ACC112 (cell line): ENCODE data around the gene CDK5R1.
"Not testable (repeated sequence)": the region's sequence is repeated elsewhere in the genome, so short reads cannot be mapped to it uniquely, and the experiment has no call there.

Source experiments
- H2AFZ ChIP-seq: fragments of 200-600 bp; sonication (generic); one replicate; pipeline ENCODE4 v1.6.0; 2017; ENCODE audit warnings: antibody characterized with exemption, low read length; ENCODE audit not compliant: unreplicated experiment
- H3K27ac ChIP-seq: fragments of 200-600 bp; sonication (generic); 2 replicates; pipeline ENCODE4 v1.5.1; 2014; ENCODE audit warnings: low read depth, mild to moderate bottlenecking, antibody characterized with exemption, low read length, moderate library complexity
- H3K27me3 ChIP-seq: fragments of 200-600 bp; sonication (generic); 2 replicates; pipeline ENCODE4 v1.6.1; 2014; ENCODE audit warnings: mild to moderate bottlenecking, antibody characterized with exemption, low read length, moderate library complexity, mixed read lengths; ENCODE audit not compliant: insufficient read depth
- H3K36me3 ChIP-seq: fragments of 200-600 bp; sonication (generic); 2 replicates; pipeline ENCODE4 v1.6.1; 2016; ENCODE audit warnings: mild to moderate bottlenecking, antibody characterized with exemption, low read length, moderate library complexity, mixed read lengths; ENCODE audit not compliant: insufficient read depth
- H3K4me1 ChIP-seq: fragments of 200-600 bp; sonication (generic); one replicate; pipeline ENCODE4 v1.6.1; 2016; ENCODE audit warnings: low read length, mixed read lengths; ENCODE audit not compliant: insufficient read depth, unreplicated experiment, control insufficient read depth
- H3K4me3 ChIP-seq: fragments of 200-600 bp; sonication (generic); 2 replicates; pipeline ENCODE4 v1.5.1; 2014; ENCODE audit warnings: mild to moderate bottlenecking, low read depth, low read length
- H3K79me2 ChIP-seq: fragments of 200-600 bp; sonication (generic); one replicate; pipeline ENCODE4 v1.6.0; 2016; ENCODE audit warnings: low read length; ENCODE audit not compliant: control insufficient read depth, unreplicated experiment, insufficient read depth

CDK5R1 gene

DNA sequence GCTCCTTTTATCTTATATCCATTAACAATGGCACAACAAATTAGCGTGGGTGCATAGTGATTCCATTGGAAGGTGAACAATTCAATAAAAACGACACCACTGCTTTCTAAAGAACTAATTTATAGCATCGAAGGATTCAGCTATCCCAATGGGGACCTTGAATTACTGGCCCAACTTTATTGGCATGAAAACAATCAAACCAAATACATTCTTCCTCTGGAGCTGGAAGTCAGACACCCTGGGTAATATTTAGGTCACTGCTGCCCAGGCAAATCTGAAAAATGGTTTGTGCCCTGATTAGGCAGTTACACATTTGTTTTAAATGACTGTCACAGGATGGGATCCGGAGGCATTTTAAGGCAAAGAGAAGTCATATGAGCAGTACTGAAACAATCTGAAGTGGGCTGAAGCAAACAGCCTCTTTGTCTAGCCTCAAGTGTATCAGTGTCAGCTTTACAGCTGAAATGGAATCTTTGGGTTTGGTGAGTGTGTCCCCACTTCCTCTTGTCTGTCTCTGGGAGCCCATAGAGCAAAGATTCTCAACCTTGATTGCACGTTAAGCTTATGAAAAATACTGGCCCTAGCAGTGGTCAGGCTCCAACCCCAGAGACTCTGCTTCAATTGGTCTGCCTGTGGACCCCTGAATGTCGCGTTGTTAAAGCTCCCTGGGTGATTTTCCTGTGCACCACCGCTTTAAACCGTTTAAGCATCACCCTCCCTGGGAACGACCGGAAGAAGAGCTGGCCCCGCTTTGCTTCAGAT lies 30.3 kb downstream of the CDK5R1 start:
- Histone ChIP-seq H3K27ac (no peak overlapping the region), H3K36me3 (no peaks in the 10 kb centered on the region), H2AFZ (no peak overlapping the region), H3K4me1 (peaks cover 3% of the 10 kb centered on the region), H3K79me2 (no peaks in the 10 kb centered on the region), H3K27me3 (no peaks in the 10 kb centered on the region), H3K4me3 (no peak overlapping the region)

DNA sequence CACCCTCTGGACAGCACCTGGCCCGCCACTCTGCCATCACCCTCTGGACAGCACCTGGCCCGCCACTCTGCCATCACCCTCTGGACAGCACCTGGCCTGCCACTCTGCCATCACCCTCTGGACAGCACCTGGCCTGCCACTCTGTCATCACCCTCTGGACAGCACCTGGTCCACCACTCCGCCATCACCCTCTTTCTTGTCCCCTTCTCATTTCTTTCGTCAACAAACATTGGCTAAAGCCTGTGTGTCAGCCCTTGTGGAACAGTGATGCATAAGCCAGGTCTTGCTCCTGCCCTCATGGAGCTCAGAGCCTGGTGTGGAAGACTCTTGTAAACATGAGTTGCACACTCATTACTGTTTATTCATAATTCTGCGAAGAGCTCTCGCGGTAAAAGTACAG lies 31.2 kb downstream of the CDK5R1 start:
- Histone ChIP-seq H3K27ac (no peak overlapping the region), H2AFZ (no peak overlapping the region), H3K27me3 (no peaks in the 10 kb centered on the region), H3K79me2 (no peaks in the 10 kb centered on the region), H3K36me3 (no peaks in the 10 kb centered on the region), H3K4me3 (no peak overlapping the region), H3K4me1 (peaks cover 3% of the 10 kb centered on the region)

DNA sequence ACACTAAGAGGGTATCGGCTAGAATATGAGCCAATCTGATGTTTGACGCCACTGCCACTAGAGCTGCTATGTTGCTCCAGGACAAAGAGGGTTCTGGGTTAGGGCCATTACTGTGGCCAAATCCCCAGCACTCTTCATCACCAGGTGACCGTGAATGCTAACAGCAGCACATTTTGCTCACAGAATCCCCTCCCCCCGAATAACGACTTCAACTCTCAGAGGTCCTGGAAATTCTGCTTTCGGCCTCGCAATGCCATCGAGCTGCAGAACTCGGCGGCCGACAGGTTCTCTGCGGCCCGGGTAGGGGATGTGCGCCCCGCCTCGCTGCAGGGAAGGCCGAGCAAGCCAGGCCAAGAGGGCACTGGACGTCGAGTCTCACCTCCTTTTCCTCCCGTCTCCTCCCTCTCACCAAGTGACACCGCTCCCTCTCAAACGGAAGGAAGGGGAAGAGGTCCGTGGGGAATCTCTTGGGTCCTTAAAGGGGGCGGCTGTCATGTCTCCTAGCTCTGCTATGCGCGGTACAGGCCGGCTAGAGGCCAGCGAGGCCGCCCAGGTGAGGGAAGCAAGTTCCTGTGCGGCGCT lies 31.9 kb downstream of the CDK5R1 start:
- peak overlapping the region; percentile 56 for H2AFZ ChIP-seq

GRCh38 chr17:32519228-32520103 lies 32.7 kb downstream of the CDK5R1 start:
- H3K4me3 ChIP-seq, result peak overlapping the region; percentile 70
- no peaks in the 10 kb centered on the region for H3K27me3 ChIP-seq
- H3K4me1 ChIP-seq, result peaks cover 3% of the 10 kb centered on the region
- H3K27ac ChIP-seq, result no peak overlapping the region
- H2AFZ ChIP-seq, result peak overlapping the region; percentile 84
- H3K79me2 ChIP-seq, result no peaks in the 10 kb centered on the region
- H3K36me3 ChIP-seq, result no peaks in the 10 kb centered on the region

More for the DNA sequence above, 31.9 kb downstream of the CDK5R1 start:
- Histone ChIP-seq H3K4me3 (peak overlapping the region; percentile 70), H3K79me2 (no peaks in the 10 kb centered on the region), H3K27ac (no peak overlapping the region), H3K4me1 (peaks cover 3% of the 10 kb centered on the region), H3K36me3 (no peaks in the 10 kb centered on the region), H3K27me3 (no peaks in the 10 kb centered on the region)

GRCh38 chr17:32520104-32520701 lies 33.4 kb downstream of the CDK5R1 start:
- Histone ChIP-seq H2AFZ (no peak overlapping the region), H3K27ac (no peak overlapping the region), H3K79me2 (no peaks in the 10 kb centered on the region), H3K4me1 (peaks cover 3% of the 10 kb centered on the region), H3K27me3 (no peaks in the 10 kb centered on the region), H3K36me3 (no peaks in the 10 kb centered on the region), H3K4me3 (0 out of 2 replicates have a peak overlapping the region, but pooled peaks have one; percentile 70)

- no peak overlapping the region for H3K27ac ChIP-seq
- H3K79me2 ChIP-seq, result no peaks in the 10 kb centered on the region
- no peak overlapping the region for H3K4me3 ChIP-seq
- no peak overlapping the region for H2AFZ ChIP-seq
- H3K36me3 ChIP-seq, result no peaks in the 10 kb centered on the region
- H3K4me1 ChIP-seq, result peaks cover 3% of the 10 kb centered on the region
- H3K27me3 ChIP-seq, result no peaks in the 10 kb centered on the region
These were observed 34.1 kb downstream of the CDK5R1 start for GRCh38 chr17:32520737-32521404.

DNA sequence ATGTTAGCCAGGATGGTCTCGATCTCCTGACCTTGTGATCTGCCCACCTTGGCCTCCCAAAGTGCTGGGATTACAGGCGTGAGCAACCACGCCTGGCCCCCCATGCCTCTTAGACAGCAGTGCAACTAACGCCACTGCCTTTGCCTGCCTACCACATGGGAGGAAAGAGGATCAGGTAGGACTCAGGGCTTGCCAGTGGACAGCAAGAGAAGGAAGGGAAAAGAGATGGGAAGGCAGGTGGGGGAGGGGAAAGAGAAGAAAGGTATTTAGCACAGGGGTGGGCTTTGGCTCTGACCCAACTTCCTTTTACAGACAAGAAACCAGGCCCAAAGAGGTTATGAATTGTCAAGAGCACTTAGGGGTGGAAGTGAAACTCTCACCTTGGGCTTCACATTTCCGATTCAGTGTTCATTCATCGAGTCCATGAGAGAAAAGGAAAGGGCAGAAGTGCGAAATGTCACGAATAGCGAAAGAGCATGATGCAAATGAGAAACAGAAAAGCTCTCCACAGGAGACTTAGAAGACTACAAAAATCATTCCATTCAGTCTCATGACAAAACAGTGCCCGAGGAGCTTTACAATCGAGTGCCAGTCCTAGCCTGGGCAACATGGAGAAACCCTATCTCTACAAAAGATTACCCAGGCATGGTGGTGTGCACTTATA lies 36.4 kb downstream of the CDK5R1 start:
- Histone ChIP-seq H3K27ac (no peak overlapping the region), H3K4me1 (peaks cover 3% of the 10 kb centered on the region), H3K36me3 (no peaks in the 10 kb centered on the region), H2AFZ (no peak overlapping the region), H3K27me3 (no peaks in the 10 kb centered on the region), H3K4me3 (no peak overlapping the region), H3K79me2 (no peaks in the 10 kb centered on the region)

DNA sequence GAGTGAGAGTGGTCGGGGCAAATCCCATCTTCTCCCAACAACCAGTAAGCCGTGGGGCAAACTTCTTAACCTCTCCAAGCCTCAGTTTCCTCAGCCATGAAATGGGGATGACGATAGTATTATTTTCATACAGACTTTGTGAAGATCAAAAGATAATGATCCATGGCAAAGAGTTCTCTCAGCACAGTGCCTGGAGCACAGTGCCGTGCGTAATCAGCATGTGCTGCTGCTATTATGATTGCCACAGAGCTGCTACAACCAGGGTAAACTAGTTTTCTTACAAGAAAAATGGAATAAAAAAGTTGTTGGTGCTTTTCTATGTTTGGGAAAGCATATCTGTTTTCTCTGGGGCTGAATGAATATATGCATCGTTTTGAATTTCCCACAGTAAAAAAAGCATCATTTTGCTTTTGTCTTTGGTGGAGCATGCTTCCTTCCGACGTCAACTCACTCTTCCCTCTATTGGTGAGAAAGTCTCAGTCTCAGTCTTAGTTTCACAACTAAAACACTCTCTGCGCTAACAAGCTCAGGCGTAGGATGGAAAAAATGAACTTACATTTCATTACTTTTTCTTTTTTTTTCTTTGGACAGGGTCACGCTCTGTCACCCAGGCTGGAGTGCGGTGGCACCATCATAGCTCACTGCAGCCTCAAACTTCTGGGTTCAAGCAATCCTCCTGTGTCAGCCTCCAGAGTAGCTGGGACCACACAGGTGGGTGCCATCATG lies 37.2 kb downstream of the CDK5R1 start:
- Histone ChIP-seq H3K27ac (no peak overlapping the region), H3K4me3 (no peak overlapping the region)

DNA sequence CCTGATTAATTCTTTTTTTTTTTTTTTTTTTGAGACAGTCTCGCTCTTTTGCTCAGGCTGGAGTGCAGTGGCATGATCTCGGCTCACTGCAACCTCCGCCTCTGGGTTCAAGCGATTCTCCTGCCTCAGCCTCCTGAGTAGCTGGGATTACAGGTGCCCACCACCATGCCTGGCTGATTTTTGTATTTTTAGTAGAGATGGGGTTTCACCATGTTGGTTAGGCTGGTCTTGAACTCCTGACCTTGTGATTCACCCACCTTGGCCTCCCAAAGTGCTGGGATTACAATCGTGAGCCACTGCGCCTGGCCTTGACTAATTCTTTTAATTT lies 37.7 kb downstream of the CDK5R1 start:
- not testable (repeated sequence) for H3K27me3 ChIP-seq, H3K27ac ChIP-seq, H3K79me2 ChIP-seq, H3K4me3 ChIP-seq, H3K4me1 ChIP-seq, H3K36me3 ChIP-seq, H2AFZ ChIP-seq

More for the DNA sequence above, 37.2 kb downstream of the CDK5R1 start:
- Histone ChIP-seq H3K4me1 (peaks cover 3% of the 10 kb centered on the region), H3K36me3 (no peaks in the 10 kb centered on the region), H2AFZ (no peak overlapping the region), H3K27me3 (no peaks in the 10 kb centered on the region), H3K79me2 (no peaks in the 10 kb centered on the region)
